ENCODE measurements around the gene B4GALT3. TPM values are rescaled to one million over a fixed set of nuclear protein-coding genes. Genes with fewer than 3 reads are reported as not detected.
"Not testable (repeated sequence)": the region's sequence is repeated elsewhere in the genome, so short reads cannot be mapped to it uniquely, and the experiment has no call there.

B4GALT3 gene
- total RNA-seq: 10 to 100 TPM; 30.3 to 34.8 TPM

GRCh38 chr1:161177112-161177935, at the start of gene B4GALT3:
TSS of gene B4GALT3 (minus strand) at chr1:161177507. CDS start at chr1:161176060, 1,447 bp downstream.
- peaks cover 6% of the 10 kb centered on the region for H3K36me3 ChIP-seq
- no peaks in the 10 kb centered on the region for H3K9me3 ChIP-seq
- peaks cover 4% of the 10 kb centered on the region for H3K4me1 ChIP-seq
- H3K27me3 ChIP-seq: no peaks in the 10 kb centered on the region
- H3K4me3 ChIP-seq: peak within 1 kb of the TSS; percentile 83
- H3K9ac ChIP-seq (ENCODE audit: low read depth in 2 of 2, low read length in 2 of 2): peak within 1 kb of the TSS; percentile 81 to 97
- intact Hi-C loops (cut with DNase I): no loop called here
- DNase-seq: peak; percentile 94
- TF ChIP-seq, protein P1, sequence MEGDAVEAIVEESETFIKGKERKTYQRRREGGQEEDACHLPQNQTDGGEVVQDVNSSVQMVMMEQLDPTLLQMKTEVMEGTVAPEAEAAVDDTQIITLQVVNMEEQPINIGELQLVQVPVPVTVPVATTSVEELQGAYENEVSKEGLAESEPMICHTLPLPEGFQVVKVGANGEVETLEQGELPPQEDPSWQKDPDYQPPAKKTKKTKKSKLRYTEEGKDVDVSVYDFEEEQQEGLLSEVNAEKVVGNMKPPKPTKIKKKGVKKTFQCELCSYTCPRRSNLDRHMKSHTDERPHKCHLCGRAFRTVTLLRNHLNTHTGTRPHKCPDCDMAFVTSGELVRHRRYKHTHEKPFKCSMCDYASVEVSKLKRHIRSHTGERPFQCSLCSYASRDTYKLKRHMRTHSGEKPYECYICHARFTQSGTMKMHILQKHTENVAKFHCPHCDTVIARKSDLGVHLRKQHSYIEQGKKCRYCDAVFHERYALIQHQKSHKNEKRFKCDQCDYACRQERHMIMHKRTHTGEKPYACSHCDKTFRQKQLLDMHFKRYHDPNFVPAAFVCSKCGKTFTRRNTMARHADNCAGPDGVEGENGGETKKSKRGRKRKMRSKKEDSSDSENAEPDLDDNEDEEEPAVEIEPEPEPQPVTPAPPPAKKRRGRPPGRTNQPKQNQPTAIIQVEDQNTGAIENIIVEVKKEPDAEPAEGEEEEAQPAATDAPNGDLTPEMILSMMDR (IDR thresholded peaks at IDR 0.05): no peak
- peak within 1 kb of the TSS; percentile 83 for H3K27ac ChIP-seq

DNA sequence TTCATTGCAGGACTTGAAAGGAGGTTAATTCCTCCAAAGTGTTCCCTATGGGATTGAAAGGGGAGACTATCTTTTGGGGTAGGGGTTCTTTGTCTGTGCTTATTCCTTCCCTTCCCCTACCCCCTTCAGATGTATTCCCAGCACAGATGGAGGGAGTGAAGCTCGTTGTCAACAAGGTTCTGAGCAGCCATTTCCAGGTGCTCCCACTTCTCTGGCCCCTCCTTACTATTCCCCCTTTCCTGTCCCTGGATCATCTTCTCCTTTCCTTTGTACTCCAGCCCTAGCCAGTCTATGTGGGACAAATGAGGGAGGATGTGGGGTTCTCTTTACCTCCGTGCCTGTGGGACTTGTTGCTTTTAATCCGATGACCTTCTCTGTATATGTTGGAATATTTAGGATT, 49.5 kb upstream of the B4GALT3 start:
- intact Hi-C loops (cut with DNase I): loop anchor here (5.0 kb wide), 1 partner anchor 66 kb away; no protein-coding TSS in a partner anchor
- DNase-seq: no peak
- H3K4me3 ChIP-seq: peak overlapping the region; percentile 58
- peak overlapping the region; percentile 65 to 76 for H3K9ac ChIP-seq (ENCODE audit: low read depth in 2 of 2, low read length in 2 of 2)
- TF ChIP-seq, protein P1 (IDR thresholded peaks at IDR 0.05): no peak
- peaks cover 7% of the 10 kb centered on the region for H3K36me3 ChIP-seq
- H3K27ac ChIP-seq: peak overlapping the region; percentile 54
- no peaks in the 10 kb centered on the region for H3K9me3 ChIP-seq
- no peaks in the 10 kb centered on the region for H3K27me3 ChIP-seq
- peaks cover 20% of the 10 kb centered on the region for H3K4me1 ChIP-seq

DNA sequence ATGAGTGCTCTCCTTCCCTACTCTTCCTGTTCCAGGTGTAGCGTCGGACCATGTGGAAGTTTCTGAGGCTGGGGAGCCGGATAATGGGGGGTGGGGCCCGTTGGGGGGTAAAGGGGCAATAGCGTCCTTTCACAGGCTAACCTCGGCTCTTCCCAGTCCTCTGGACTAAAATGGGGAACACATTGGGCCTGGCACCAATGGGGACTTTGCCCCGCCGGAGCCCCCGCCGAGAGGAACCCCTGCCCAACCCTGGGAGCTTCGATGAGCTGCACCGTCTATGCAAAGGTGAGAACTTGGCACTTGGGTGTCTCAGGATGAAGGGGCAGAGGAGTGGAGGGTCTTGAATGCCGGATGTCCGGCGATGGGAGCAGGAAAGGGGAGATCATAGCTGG, 49.0 kb upstream of the B4GALT3 start:
- peak overlapping the region; percentile 65 to 76 for H3K9ac ChIP-seq (ENCODE audit: low read depth in 2 of 2, low read length in 2 of 2)
- peak overlapping the region; percentile 40 for H3K27ac ChIP-seq
- H3K9me3 ChIP-seq: no peaks in the 10 kb centered on the region
- peaks cover 7% of the 10 kb centered on the region for H3K36me3 ChIP-seq
- peak; percentile 26 for DNase-seq
- peak overlapping the region; percentile 58 for H3K4me3 ChIP-seq
- TF ChIP-seq, protein P1 (IDR thresholded peaks at IDR 0.05): no peak
- peaks cover 20% of the 10 kb centered on the region for H3K4me1 ChIP-seq
- intact Hi-C loops (cut with DNase I): loop anchor here (5.0 kb wide), 1 partner anchor 66 kb away; no protein-coding TSS in a partner anchor
- H3K27me3 ChIP-seq: no peaks in the 10 kb centered on the region

GRCh38 chr1:161225534-161226319, 48.4 kb upstream of the B4GALT3 start, which contains the start of gene TOMM40L:
TSS of gene TOMM40L (plus strand) at chr1:161226060. CDS start at chr1:161226490, 430 bp downstream.
- peaks cover 7% of the 10 kb centered on the region for H3K36me3 ChIP-seq
- peak; percentile 92 for DNase-seq
- peaks cover 20% of the 10 kb centered on the region for H3K4me1 ChIP-seq
- peak within 1 kb of the TSS; percentile 58 for H3K4me3 ChIP-seq
- H3K27me3 ChIP-seq: no peaks in the 10 kb centered on the region
- intact Hi-C loops (cut with DNase I): loop anchor here (5.0 kb wide), 1 partner anchor 67 kb away; no protein-coding TSS in a partner anchor
- peak within 1 kb of the TSS; percentile 54 for H3K27ac ChIP-seq
- peak within 1 kb of the TSS; percentile 65 to 76 for H3K9ac ChIP-seq (ENCODE audit: low read depth in 2 of 2, low read length in 2 of 2)
- TF ChIP-seq, protein P1 (IDR thresholded peaks at IDR 0.05): peak; percentile 34
- H3K9me3 ChIP-seq: no peaks in the 10 kb centered on the region

- Histone ChIP-seq H3K9ac (ENCODE audit: low read depth in 2 of 2, low read length in 2 of 2) (peak overlapping the region in 1 of 2 donors; percentile 4), H3K27me3 (no peaks in the 10 kb centered on the region), H3K4me1 (peaks cover 20% of the 10 kb centered on the region), H3K9me3 (no peaks in the 10 kb centered on the region), H3K27ac (peak overlapping the region; percentile 32), H3K36me3 (peaks cover 7% of the 10 kb centered on the region), H3K4me3 (no peak overlapping the region)
- TF ChIP-seq, protein P1 (IDR thresholded peaks at IDR 0.05): no peak
- intact Hi-C loops (cut with DNase I): loop anchor here (5.0 kb wide), 1 partner anchor 67 kb away; no protein-coding TSS in a partner anchor
- DNase-seq: no peak
Measured at GRCh38 chr1:161225178-161225533, 47.8 kb upstream of the B4GALT3 start.

DNA sequence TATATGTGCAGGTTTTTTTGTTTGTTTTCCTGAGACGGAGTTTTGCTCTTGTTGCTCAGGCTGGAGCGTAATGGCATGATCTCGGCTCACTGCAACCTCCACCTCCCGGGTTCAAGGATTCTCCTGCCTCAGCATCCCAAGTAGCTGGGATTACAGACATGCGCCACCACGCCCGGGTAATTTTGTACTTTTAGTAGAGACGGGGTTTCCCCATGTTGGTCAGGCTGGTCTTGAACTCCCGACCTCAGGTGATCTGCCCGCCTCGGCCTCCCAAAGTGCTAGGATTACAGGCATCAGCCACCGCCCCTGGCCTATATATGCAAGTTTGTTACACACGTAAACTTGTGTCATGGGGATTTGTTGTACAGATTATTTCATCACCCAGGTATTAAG, 47.4 kb upstream of the B4GALT3 start:
- H3K36me3 ChIP-seq; H3K27ac ChIP-seq; H3K4me3 ChIP-seq; H3K9ac ChIP-seq (ENCODE audit: low read depth in 2 of 2, low read length in 2 of 2); DNase-seq; H3K9me3 ChIP-seq; H3K27me3 ChIP-seq: not testable (repeated sequence)
- H3K4me1 ChIP-seq: peaks cover 20% of the 10 kb centered on the region
- intact Hi-C loops (cut with DNase I): loop anchor here (5.0 kb wide), 1 partner anchor 68 kb away; no protein-coding TSS in a partner anchor
